Measurements from ENCODE around the gene CYB561.

CYB561 gene

DNA sequence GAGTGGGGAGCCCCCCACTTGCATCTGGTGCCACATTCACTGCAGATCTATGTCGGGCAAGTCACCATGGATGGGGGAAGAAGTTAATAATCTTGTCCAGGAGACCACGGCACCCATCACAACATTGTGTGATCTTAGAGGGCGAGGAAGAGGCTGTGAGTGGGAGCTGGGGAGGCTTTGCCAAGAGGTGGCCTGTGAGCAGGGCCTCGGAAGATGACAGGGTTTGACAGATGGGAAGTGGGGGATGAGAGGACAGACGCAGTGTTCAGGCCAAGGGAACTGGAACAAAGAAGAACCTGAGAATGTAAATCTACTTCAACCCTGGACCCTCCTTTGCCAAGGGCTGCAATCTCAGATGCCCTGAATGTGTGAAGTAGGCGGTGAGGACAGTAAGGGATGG, 43.2 kb upstream of the CYB561 start:
- H3K27me3 ChIP-seq (ENCODE audit: control insufficient read depth in 5 of 5, insufficient read depth in 4 of 5, low read length in 5 of 5) = peaks cover 0 to 3% (median 0%) of the 10 kb centered on the region in 5 donors
- no peak overlapping the region for H3K4me3 ChIP-seq (ENCODE audit: low read depth in 1 of 5, low read length in 5 of 5)
- H3K9ac ChIP-seq (ENCODE audit: low read length in 5 of 5) = no peak overlapping the region
- H3K36me3 ChIP-seq (ENCODE audit: control insufficient read depth in 5 of 5, insufficient read depth in 5 of 5, low read length in 5 of 5) = peaks cover 0 to 71% (median 57%) of the 10 kb centered on the region in 5 donors
- no peaks in the 10 kb centered on the region for H3K9me3 ChIP-seq (ENCODE audit: control insufficient read depth in 5 of 5, low read length in 5 of 5)
- H3K27ac ChIP-seq (ENCODE audit: low read depth, low read length) = no peak overlapping the region
- no peaks in the 10 kb centered on the region for H3K4me1 ChIP-seq (ENCODE audit: control insufficient read depth in 5 of 5, insufficient read depth in 5 of 5, low read length in 5 of 5)

DNA sequence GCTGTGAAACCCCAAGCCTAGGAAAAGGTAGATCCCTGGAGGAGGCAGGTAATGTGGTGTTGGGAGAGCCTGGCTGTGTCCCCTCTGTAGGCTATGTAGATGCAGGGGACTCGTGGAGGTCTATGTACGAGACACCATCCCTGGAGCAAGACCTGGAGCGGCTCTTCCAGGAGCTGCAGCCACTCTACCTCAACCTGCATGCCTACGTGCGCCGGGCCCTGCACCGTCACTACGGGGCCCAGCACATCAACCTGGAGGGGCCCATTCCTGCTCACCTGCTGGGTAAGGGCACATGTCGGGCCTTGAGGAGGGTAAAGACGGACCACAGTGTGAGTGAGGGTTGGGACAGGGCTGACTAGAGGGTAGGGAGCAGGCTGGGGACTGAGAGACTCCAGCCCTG, 42.7 kb upstream of the CYB561 start:
- Histone ChIP-seq H3K36me3 (ENCODE audit: control insufficient read depth in 5 of 5, insufficient read depth in 5 of 5, low read length in 5 of 5) (peaks cover 0 to 71% (median 56%) of the 10 kb centered on the region in 5 donors), H3K4me3 (ENCODE audit: low read depth in 1 of 5, low read length in 5 of 5) (no peak overlapping the region), H3K27ac (ENCODE audit: low read depth, low read length) (no peak overlapping the region), H3K9me3 (ENCODE audit: control insufficient read depth in 5 of 5, low read length in 5 of 5) (no peaks in the 10 kb centered on the region), H3K27me3 (ENCODE audit: control insufficient read depth in 5 of 5, insufficient read depth in 4 of 5, low read length in 5 of 5) (peaks cover 0 to 3% (median 0%) of the 10 kb centered on the region in 5 donors), H3K4me1 (ENCODE audit: control insufficient read depth in 5 of 5, insufficient read depth in 5 of 5, low read length in 5 of 5) (no peaks in the 10 kb centered on the region), H3K9ac (ENCODE audit: low read length in 5 of 5) (no peak overlapping the region)

DNA sequence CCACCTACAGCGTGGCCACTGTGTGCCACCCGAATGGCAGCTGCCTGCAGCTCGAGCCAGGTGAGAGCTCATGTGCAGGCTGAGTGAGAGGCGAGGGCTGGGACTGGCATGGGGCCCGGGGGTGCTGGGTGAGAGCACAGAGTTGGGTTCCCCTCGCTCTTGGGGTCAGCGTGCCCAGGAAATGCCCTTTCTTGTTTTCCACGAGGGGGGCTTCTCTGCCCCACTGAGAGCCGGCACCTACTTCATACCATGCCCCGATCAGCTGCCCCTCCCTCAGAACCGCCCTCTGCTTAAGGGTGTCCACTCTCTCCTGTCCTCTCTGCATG, 40.9 kb upstream of the CYB561 start:
- H3K9me3 ChIP-seq (ENCODE audit: control insufficient read depth in 5 of 5, low read length in 5 of 5) = no peaks in the 10 kb centered on the region
- H3K4me1 ChIP-seq (ENCODE audit: control insufficient read depth in 5 of 5, insufficient read depth in 5 of 5, low read length in 5 of 5) = no peaks in the 10 kb centered on the region
- no peak overlapping the region for H3K4me3 ChIP-seq (ENCODE audit: low read depth in 1 of 5, low read length in 5 of 5)
- peaks cover 0 to 75% (median 61%) of the 10 kb centered on the region in 5 donors for H3K36me3 ChIP-seq (ENCODE audit: control insufficient read depth in 5 of 5, insufficient read depth in 5 of 5, low read length in 5 of 5)
- peaks cover 0 to 3% (median 0%) of the 10 kb centered on the region in 5 donors for H3K27me3 ChIP-seq (ENCODE audit: control insufficient read depth in 5 of 5, insufficient read depth in 4 of 5, low read length in 5 of 5)
- no peak overlapping the region for H3K27ac ChIP-seq (ENCODE audit: low read depth, low read length)
- H3K9ac ChIP-seq (ENCODE audit: low read length in 5 of 5) = no peak overlapping the region

DNA sequence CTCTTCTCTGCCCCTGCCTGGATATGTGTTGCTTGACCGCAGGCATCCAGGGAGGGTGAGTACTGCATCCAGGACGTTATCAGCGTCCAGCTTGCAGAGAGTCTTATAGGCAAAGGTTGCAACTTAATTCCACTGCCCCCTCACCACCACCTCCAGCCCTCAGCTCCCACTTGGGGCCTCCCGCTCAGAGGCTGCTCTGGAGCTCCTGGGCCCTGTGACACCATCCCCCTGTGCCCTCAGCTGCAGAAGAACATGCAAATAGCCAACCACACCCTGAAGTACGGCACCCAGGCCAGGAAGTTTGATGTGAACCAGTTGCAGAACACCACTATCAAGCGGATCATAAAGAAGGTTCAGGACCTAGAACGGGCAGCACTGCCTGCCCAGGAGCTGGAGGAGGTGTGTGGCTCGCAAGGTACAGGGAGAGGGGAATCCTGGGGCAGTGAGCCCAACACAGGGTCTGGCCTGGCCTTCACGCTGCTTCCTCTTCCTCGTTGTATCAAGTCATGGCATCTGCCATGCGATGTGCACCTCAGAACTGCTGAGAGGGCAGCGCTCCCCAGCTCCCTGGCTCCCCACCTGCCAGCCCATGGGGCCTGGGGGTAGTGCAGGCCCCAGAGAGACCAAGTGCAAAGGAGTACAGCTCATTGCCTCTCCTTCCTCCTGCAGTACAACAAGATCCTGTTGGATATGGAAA, 40.4 kb upstream of the CYB561 start:
- Histone ChIP-seq H3K27ac (ENCODE audit: low read depth, low read length) (no peak overlapping the region), H3K9me3 (ENCODE audit: control insufficient read depth in 5 of 5, low read length in 5 of 5) (no peaks in the 10 kb centered on the region), H3K4me3 (ENCODE audit: low read depth in 1 of 5, low read length in 5 of 5) (no peak overlapping the region), H3K9ac (ENCODE audit: low read length in 5 of 5) (no peak overlapping the region), H3K27me3 (ENCODE audit: control insufficient read depth in 5 of 5, insufficient read depth in 4 of 5, low read length in 5 of 5) (no peaks in the 10 kb centered on the region), H3K4me1 (ENCODE audit: control insufficient read depth in 5 of 5, insufficient read depth in 5 of 5, low read length in 5 of 5) (no peaks in the 10 kb centered on the region), H3K36me3 (ENCODE audit: control insufficient read depth in 5 of 5, insufficient read depth in 5 of 5, low read length in 5 of 5) (peaks cover 0 to 74% (median 64%) of the 10 kb centered on the region in 5 donors)

DNA sequence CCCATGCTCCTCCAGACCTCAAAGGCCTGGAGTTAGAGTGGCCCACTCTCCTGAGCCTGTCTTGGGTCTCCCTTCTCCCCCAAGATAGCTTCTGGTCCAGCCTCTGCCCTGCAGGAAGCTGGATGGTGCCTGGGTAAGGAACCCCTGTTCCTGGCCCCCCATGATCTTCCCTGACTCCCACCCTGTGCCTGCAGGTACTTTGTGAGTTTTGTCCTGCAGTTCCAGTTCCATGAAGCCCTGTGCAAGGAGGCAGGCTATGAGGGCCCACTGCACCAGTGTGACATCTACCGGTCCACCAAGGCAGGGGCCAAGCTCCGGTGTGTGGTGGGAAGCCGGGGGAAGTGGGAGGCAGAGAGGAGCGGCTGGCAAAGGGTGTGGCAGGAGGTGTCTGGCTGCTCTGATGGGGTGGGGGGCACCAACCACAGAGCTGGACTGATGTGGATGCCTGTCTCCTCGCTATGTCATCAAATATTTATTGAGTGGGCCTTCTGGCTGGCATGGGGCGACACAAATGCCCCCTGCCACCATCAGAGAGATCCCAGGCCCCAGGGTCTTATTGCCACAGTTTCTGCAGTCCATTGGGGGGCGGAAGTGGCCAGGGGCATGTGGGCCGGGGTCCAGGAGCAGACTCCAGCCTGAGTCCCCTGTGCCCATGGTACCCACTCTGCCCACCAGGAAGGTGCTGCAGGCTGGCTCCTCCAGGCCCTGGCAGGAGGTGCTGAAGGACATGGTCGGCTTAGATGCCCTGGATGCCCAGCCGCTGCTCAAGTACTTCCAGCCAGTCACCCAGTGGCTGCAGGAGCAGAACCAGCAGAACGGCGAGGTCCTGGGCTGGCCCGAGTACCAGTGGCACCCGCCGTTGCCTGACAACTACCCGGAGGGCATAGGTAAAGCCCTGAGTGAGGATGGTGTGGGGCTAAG, 37.8 kb upstream of the CYB561 start:
- Histone ChIP-seq H3K9me3 (ENCODE audit: control insufficient read depth in 5 of 5, low read length in 5 of 5) (no peaks in the 10 kb centered on the region), H3K27me3 (ENCODE audit: control insufficient read depth in 5 of 5, insufficient read depth in 4 of 5, low read length in 5 of 5) (peaks cover 0 to 8% (median 3%) of the 10 kb centered on the region in 5 donors), H3K4me3 (ENCODE audit: low read depth in 1 of 5, low read length in 5 of 5) (no peak overlapping the region), H3K9ac (ENCODE audit: low read length in 5 of 5) (no peak overlapping the region), H3K36me3 (ENCODE audit: control insufficient read depth in 5 of 5, insufficient read depth in 5 of 5, low read length in 5 of 5) (peaks cover 0 to 74% (median 59%) of the 10 kb centered on the region in 5 donors), H3K27ac (ENCODE audit: low read depth, low read length) (no peak overlapping the region), H3K4me1 (ENCODE audit: control insufficient read depth in 5 of 5, insufficient read depth in 5 of 5, low read length in 5 of 5) (peaks cover 0 to 6% (median 4%) of the 10 kb centered on the region in 5 donors)

DNA sequence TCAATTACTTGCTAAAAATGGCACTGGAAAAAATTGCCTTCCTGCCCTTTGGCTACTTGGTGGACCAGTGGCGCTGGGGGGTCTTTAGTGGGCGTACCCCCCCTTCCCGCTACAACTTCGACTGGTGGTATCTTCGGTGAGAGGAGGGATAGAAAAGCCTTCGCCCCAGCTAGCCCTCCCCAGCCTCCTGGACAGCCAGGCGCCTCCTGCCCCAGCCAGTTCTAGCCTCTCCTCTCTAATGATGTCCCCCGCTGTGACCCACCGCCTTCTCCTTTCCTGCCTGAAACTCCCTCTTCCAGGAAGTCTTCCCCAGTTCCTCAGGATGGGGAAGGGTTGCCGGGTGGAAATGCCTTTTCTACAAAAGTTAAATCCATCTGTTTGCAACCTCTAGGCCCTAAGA, 36.9 kb upstream of the CYB561 start:
- peaks cover 2 to 15% (median 12%) of the 10 kb centered on the region in 5 donors for H3K4me1 ChIP-seq (ENCODE audit: control insufficient read depth in 5 of 5, insufficient read depth in 5 of 5, low read length in 5 of 5)
- no peaks in the 10 kb centered on the region for H3K9me3 ChIP-seq (ENCODE audit: control insufficient read depth in 5 of 5, low read length in 5 of 5)
- H3K4me3 ChIP-seq (ENCODE audit: low read depth in 1 of 5, low read length in 5 of 5) = no peak overlapping the region
- peaks cover 3 to 16% (median 4%) of the 10 kb centered on the region in 5 donors for H3K27me3 ChIP-seq (ENCODE audit: control insufficient read depth in 5 of 5, insufficient read depth in 4 of 5, low read length in 5 of 5)
- H3K27ac ChIP-seq (ENCODE audit: low read depth, low read length) = no peak overlapping the region
- peaks cover 0 to 67% (median 54%) of the 10 kb centered on the region in 5 donors for H3K36me3 ChIP-seq (ENCODE audit: control insufficient read depth in 5 of 5, insufficient read depth in 5 of 5, low read length in 5 of 5)
- H3K9ac ChIP-seq (ENCODE audit: low read length in 5 of 5) = no peak overlapping the region

DNA sequence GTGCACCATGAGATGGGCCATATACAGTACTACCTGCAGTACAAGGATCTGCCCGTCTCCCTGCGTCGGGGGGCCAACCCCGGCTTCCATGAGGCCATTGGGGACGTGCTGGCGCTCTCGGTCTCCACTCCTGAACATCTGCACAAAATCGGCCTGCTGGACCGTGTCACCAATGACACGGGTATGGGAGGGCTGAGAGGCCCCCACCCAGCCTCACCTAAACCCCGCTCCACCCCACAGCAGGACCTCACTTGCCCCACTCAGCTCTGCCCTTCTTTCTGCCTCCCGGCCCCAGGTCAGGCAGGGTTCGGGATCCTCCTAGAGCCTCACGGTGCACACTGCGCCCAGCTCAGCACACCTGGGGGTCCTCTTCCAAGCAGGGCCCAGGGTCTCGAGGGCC, 36.4 kb upstream of the CYB561 start:
- Histone ChIP-seq H3K9me3 (ENCODE audit: control insufficient read depth in 5 of 5, low read length in 5 of 5) (no peaks in the 10 kb centered on the region), H3K27ac (ENCODE audit: low read depth, low read length) (no peak overlapping the region), H3K36me3 (ENCODE audit: control insufficient read depth in 5 of 5, insufficient read depth in 5 of 5, low read length in 5 of 5) (peaks cover 0 to 65% (median 51%) of the 10 kb centered on the region in 5 donors), H3K9ac (ENCODE audit: low read length in 5 of 5) (no peak overlapping the region), H3K4me3 (ENCODE audit: low read depth in 1 of 5, low read length in 5 of 5) (no peak overlapping the region), H3K4me1 (ENCODE audit: control insufficient read depth in 5 of 5, insufficient read depth in 5 of 5, low read length in 5 of 5) (peaks cover 7 to 20% (median 17%) of the 10 kb centered on the region in 5 donors), H3K27me3 (ENCODE audit: control insufficient read depth in 5 of 5, insufficient read depth in 4 of 5, low read length in 5 of 5) (peaks cover 3 to 21% (median 9%) of the 10 kb centered on the region in 5 donors)

DNA sequence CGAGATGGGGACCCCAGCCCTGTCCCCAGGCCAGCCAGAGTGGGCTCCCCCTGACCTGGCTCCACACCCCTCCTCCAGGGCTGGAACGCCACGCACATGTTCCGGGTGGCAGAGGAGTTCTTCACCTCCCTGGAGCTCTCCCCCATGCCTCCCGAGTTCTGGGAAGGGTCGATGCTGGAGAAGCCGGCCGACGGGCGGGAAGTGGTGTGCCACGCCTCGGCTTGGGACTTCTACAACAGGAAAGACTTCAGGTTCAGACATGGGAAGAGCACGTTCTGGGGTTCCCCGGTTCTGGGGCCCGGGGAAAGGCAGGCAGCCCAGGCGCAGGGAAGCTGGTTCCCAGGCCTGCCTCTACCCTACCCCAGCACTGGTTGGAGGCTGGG, 35.4 kb upstream of the CYB561 start:
- Histone ChIP-seq H3K9me3 (ENCODE audit: control insufficient read depth in 5 of 5, low read length in 5 of 5) (no peaks in the 10 kb centered on the region), H3K4me3 (ENCODE audit: low read depth in 1 of 5, low read length in 5 of 5) (no peak overlapping the region), H3K36me3 (ENCODE audit: control insufficient read depth in 5 of 5, insufficient read depth in 5 of 5, low read length in 5 of 5) (peaks cover 0 to 55% (median 47%) of the 10 kb centered on the region in 5 donors), H3K27ac (ENCODE audit: low read depth, low read length) (no peak overlapping the region), H3K4me1 (ENCODE audit: control insufficient read depth in 5 of 5, insufficient read depth in 5 of 5, low read length in 5 of 5) (peaks cover 7 to 24% (median 20%) of the 10 kb centered on the region in 5 donors), H3K9ac (ENCODE audit: low read length in 5 of 5) (no peak overlapping the region), H3K27me3 (ENCODE audit: control insufficient read depth in 5 of 5, insufficient read depth in 4 of 5, low read length in 5 of 5) (peaks cover 3 to 23% (median 10%) of the 10 kb centered on the region in 5 donors)

DNA sequence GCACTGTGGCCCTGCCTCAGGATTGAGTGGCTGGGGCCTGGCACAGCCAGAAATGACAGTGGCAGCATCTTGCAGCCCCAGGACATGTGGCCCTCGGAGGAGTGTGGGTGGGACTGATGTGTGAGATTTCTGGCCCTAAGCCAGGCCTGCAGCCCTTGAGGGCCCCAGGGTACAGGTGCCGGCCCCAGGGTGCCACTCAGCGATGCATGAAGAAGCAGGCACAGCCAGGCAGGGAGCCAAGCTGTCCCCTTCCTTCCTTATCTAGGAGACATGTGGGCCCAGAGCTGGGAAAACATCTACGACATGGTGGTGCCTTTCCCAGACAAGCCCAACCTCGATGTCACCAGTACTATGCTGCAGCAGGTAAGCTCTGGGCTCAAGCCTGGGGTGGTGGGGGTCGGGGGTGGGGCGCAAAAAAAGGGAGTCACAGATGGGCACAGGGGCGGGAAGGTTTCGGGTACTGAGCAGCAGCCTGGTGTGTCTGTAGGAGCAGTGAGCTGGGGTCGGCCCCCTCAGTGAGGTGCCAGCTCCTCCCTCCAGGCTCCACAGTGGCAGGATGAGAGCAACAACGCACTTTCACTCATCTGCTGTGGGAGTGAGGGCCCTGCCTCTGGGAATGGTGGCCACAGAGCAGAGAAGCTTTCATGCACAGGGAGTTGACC, 34.9 kb upstream of the CYB561 start:
- Histone ChIP-seq H3K9me3 (ENCODE audit: control insufficient read depth in 5 of 5, low read length in 5 of 5) (no peaks in the 10 kb centered on the region), H3K4me1 (ENCODE audit: control insufficient read depth in 5 of 5, insufficient read depth in 5 of 5, low read length in 5 of 5) (peaks cover 7 to 28% (median 22%) of the 10 kb centered on the region in 5 donors), H3K4me3 (ENCODE audit: low read depth in 1 of 5, low read length in 5 of 5) (no peak overlapping the region), H3K36me3 (ENCODE audit: control insufficient read depth in 5 of 5, insufficient read depth in 5 of 5, low read length in 5 of 5) (peaks cover 0 to 51% (median 43%) of the 10 kb centered on the region in 5 donors), H3K27ac (ENCODE audit: low read depth, low read length) (no peak overlapping the region), H3K9ac (ENCODE audit: low read length in 5 of 5) (no peak overlapping the region), H3K27me3 (ENCODE audit: control insufficient read depth in 5 of 5, insufficient read depth in 4 of 5, low read length in 5 of 5) (peaks cover 3 to 25% (median 10%) of the 10 kb centered on the region in 5 donors)

All from subcutaneous abdominal adipose tissue (tissue), 5 donors.